Astrocyte (in vitro differentiated cells and primary cell): ENCODE results near the gene SFTPD. TPM values are rescaled to one million over a fixed set of nuclear protein-coding genes. Genes with fewer than 3 reads are reported as not detected.
"Not testable (repeated sequence)": the region's sequence is repeated elsewhere in the genome, so short reads cannot be mapped to it uniquely, and the experiment has no call there.

Source experiments
- DNase-seq: peaks from one replicate; pipeline ENCODE4 v3.0.0-alpha.2; 2010; ENCODE audit warnings: low read depth
- FAIRE-seq: peaks from 2 replicates; lab custom pipeline; 2011; peaks lifted over from hg19 to GRCh38; lab: Jason Lieb, UNC
- H2AFZ ChIP-seq: 2 replicates; pipeline ENCODE4 v1.6.0; 2012; ENCODE audit warnings: low read depth, low read length, inconsistent platforms
- H3K27ac ChIP-seq: 2 replicates; pipeline ENCODE4 v1.5.1; 2011; ENCODE audit warnings: low read depth, low read length, inconsistent platforms
- H3K27me3 ChIP-seq: 2 replicates; pipeline ENCODE4 v1.6.0; 2011; ENCODE audit warnings: low read length, inconsistent platforms; ENCODE audit not compliant: insufficient read depth
- H3K36me3 ChIP-seq: 2 replicates; pipeline ENCODE4 v1.5.1; 2011; ENCODE audit warnings: low read length, inconsistent platforms; ENCODE audit not compliant: insufficient read depth
- H3K4me1 ChIP-seq: 2 replicates; pipeline ENCODE4 v1.5.1; 2011; ENCODE audit warnings: low read length, inconsistent platforms; ENCODE audit not compliant: insufficient read depth
- H3K4me2 ChIP-seq: 2 replicates; pipeline ENCODE4 v1.6.0; 2012; ENCODE audit warnings: low read length, inconsistent platforms
- H3K4me3 ChIP-seq: 2 replicates; pipeline ENCODE4 v1.5.1; 2011; ENCODE audit warnings: low read depth, mild to moderate bottlenecking, low read length, inconsistent platforms; ENCODE audit not compliant: insufficient read depth
- H3K79me2 ChIP-seq: 2 replicates; pipeline ENCODE4 v1.6.0; 2012; ENCODE audit warnings: mild to moderate bottlenecking, low read length, inconsistent platforms; ENCODE audit not compliant: insufficient read depth
- H3K9ac ChIP-seq: 2 replicates; pipeline ENCODE4 v1.6.0; 2012; ENCODE audit warnings: mild to moderate bottlenecking, low read length, inconsistent platforms
- H3K9me3 ChIP-seq: 2 replicates; pipeline ENCODE4 v1.5.1; 2012; ENCODE audit warnings: low read depth, mild to moderate bottlenecking, low read length, inconsistent platforms; ENCODE audit not compliant: insufficient read depth
- H4K20me1 ChIP-seq: 2 replicates; pipeline ENCODE4 v1.6.0; 2012; ENCODE audit warnings: low read length, inconsistent platforms; ENCODE audit not compliant: insufficient read depth
- H3K27ac Mint-ChIP-seq: one replicate; pipeline ENCODE4 v1.8.0; 2021; ENCODE audit warnings: mild to moderate bottlenecking, mixed read lengths; ENCODE audit not compliant: unreplicated experiment
- H3K27me3 Mint-ChIP-seq: one replicate; pipeline ENCODE4 v1.8.0; 2021; ENCODE audit warnings: low read depth, mixed read lengths; ENCODE audit not compliant: unreplicated experiment
- H3K36me3 Mint-ChIP-seq: one replicate; pipeline ENCODE4 v1.8.0; 2021; ENCODE audit warnings: low read depth, mixed read lengths; ENCODE audit not compliant: unreplicated experiment
- H3K4me1 Mint-ChIP-seq: one replicate; pipeline ENCODE4 v1.8.0; 2021; ENCODE audit warnings: low read depth, mixed read lengths; ENCODE audit not compliant: unreplicated experiment
- H3K4me3 Mint-ChIP-seq: one replicate; pipeline ENCODE4 v1.8.0; 2021; ENCODE audit warnings: mild to moderate bottlenecking, moderate library complexity, mixed read lengths; ENCODE audit not compliant: unreplicated experiment
- H3K9me3 Mint-ChIP-seq: one replicate; pipeline ENCODE4 v1.8.0; 2021; ENCODE audit warnings: mild to moderate bottlenecking, mixed read lengths; ENCODE audit not compliant: unreplicated experiment
- CTCF ChIP-seq: IDR thresholded peaks from 2 replicates; pipeline ENCODE4 v1.5.1; 2011; ENCODE audit warnings: low read depth, mild to moderate bottlenecking, inconsistent platforms, low read length, moderate library complexity; ENCODE audit not compliant: insufficient read depth
- EZH2 ChIP-seq: IDR thresholded peaks from 2 replicates; pipeline ENCODE4 v1.6.1; 2012; ENCODE audit warnings: mild to moderate bottlenecking, low read length, inconsistent platforms; ENCODE audit not compliant: insufficient read depth
- total RNA-seq: library from RNA; stranded (reverse); gene quantifications from 2 replicates; pipeline ENCODE4 v1.2.1, GENCODE V29; 2021

Gene SFTPD
- total RNA-seq, 1 donor from 2014 or later = 0.27 TPM

GRCh38 chr10:79905322-79906314 is 43.3 kb downstream of the SFTPD start:
- peaks cover 4% of the 10 kb centered on the region for H3K4me1 Mint-ChIP-seq
- peak overlapping the region; percentile 35 for H3K27ac Mint-ChIP-seq
- FAIRE-seq = no peak

GRCh38 chr10:79904671-79905321 is 44.1 kb downstream of the SFTPD start:
- H3K9me3 Mint-ChIP-seq = no peaks in the 10 kb centered on the region
- DNase-seq (peak; percentile 63), FAIRE-seq (no peak)
- Histone ChIP-seq H3K36me3 (no peaks in the 10 kb centered on the region), H3K79me2 (no peaks in the 10 kb centered on the region), H2AFZ (peak overlapping the region; percentile 99), H3K4me1 (no peaks in the 10 kb centered on the region), H3K9me3 (no peaks in the 10 kb centered on the region), H3K27me3 (no peaks in the 10 kb centered on the region), H3K27ac (peak overlapping the region; percentile 2), H4K20me1 (no peaks in the 10 kb centered on the region), H3K9ac (peak overlapping the region; percentile 85), H3K4me3 (peak overlapping the region; percentile 79), H3K4me2 (peak overlapping the region; percentile 99)
- no peaks in the 10 kb centered on the region for H3K36me3 Mint-ChIP-seq
- peak overlapping the region; percentile 68 for H3K27ac Mint-ChIP-seq
- TF ChIP-seq EZH2 = no peak
- no peak for TF ChIP-seq CTCF
- no peaks in the 10 kb centered on the region for H3K27me3 Mint-ChIP-seq
- peak overlapping the region; percentile 94 for H3K4me3 Mint-ChIP-seq
- peaks cover 4% of the 10 kb centered on the region for H3K4me1 Mint-ChIP-seq

More at GRCh38 chr10:79905322-79906314, 43.3 kb downstream of the SFTPD start:
- H3K79me2 ChIP-seq = no peaks in the 10 kb centered on the region
- no peaks in the 10 kb centered on the region for H4K20me1 ChIP-seq
- no peaks in the 10 kb centered on the region for H3K9me3 ChIP-seq
- peak overlapping the region; percentile 99 for H2AFZ ChIP-seq
- no peaks in the 10 kb centered on the region for H3K36me3 ChIP-seq
- no peak for TF ChIP-seq CTCF
- no peak for TF ChIP-seq EZH2
- H3K4me3 Mint-ChIP-seq = peak overlapping the region; percentile 94
- peak overlapping the region; percentile 79 for H3K4me3 ChIP-seq
- H3K27me3 ChIP-seq = no peaks in the 10 kb centered on the region
- H3K27me3 Mint-ChIP-seq = no peaks in the 10 kb centered on the region
- no peaks in the 10 kb centered on the region for H3K36me3 Mint-ChIP-seq
- no peaks in the 10 kb centered on the region for H3K9me3 Mint-ChIP-seq
- no peaks in the 10 kb centered on the region for H3K4me1 ChIP-seq
- peak overlapping the region; percentile 99 for H3K4me2 ChIP-seq
- no peak overlapping the region for H3K27ac ChIP-seq
- peak; percentile 20 for DNase-seq
- peak overlapping the region; percentile 85 for H3K9ac ChIP-seq

GRCh38 chr10:79901571-79901970 is 47.3 kb downstream of the SFTPD start:
- not testable (repeated sequence) for H3K36me3 Mint-ChIP-seq, H3K4me1 ChIP-seq, H3K36me3 ChIP-seq, H3K9me3 Mint-ChIP-seq, H3K27ac Mint-ChIP-seq, H3K79me2 ChIP-seq, H3K4me3 Mint-ChIP-seq, DNase-seq, H3K27me3 Mint-ChIP-seq, H3K4me3 ChIP-seq, FAIRE-seq, H3K4me2 ChIP-seq, H4K20me1 ChIP-seq, H3K9me3 ChIP-seq, H3K27ac ChIP-seq, H3K4me1 Mint-ChIP-seq, H3K27me3 ChIP-seq, H3K9ac ChIP-seq, H2AFZ ChIP-seq
